ENCODE measurements around the gene CHST3. TPM values are rescaled to one million over a fixed set of nuclear protein-coding genes. Genes with fewer than 3 reads are reported as not detected.

Gene CHST3, protein sequence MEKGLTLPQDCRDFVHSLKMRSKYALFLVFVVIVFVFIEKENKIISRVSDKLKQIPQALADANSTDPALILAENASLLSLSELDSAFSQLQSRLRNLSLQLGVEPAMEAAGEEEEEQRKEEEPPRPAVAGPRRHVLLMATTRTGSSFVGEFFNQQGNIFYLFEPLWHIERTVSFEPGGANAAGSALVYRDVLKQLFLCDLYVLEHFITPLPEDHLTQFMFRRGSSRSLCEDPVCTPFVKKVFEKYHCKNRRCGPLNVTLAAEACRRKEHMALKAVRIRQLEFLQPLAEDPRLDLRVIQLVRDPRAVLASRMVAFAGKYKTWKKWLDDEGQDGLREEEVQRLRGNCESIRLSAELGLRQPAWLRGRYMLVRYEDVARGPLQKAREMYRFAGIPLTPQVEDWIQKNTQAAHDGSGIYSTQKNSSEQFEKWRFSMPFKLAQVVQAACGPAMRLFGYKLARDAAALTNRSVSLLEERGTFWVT
- 49.9 to 62.3 TPM (median 61.0 TPM) in 5 replicates for total RNA-seq (2022; extraction: Qiagen RNA extraction)

DNA sequence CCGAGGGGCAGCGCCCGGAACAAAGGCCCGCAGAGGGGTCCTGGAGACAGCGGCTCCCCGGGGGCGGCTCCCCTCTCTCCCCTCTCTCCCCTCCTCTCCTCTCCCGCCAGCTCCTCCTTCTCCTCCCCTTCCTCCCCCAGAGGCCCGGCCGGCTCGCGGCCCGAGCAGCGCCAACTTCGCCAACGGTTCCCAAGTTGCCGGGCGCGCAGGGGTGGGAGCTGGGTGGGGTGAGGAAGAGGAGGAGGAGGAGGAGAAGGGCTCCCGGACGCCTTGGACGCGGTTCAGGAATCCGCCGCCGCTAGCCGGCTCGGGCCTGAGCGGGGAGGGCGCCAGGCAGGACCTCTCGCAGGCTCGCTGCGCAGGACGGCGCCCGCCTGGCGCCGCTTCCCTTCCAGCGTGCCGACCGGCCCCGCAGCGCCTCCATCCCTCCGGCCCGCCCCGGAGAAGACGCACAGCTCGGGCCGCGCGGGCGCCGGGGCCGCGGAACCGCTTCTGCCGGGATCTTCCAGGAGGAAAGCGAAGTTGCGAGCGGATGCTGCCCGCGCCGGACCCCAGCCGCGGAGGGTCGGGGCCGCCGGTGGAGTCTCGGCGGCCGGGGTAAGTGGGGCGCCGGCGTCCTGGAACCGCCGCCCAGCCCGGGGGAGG is at the start of gene CHST3:
Gene CHST3, plus strand, starts transcription at position 298 of the 645 bp plus-strand sequence. CDS start 41,448 bp downstream, outside the sequence.

Other genes starting within 250 kb of the CHST3 start
- not detected in 5 replicates for gene C10orf105, start 244.6 kb upstream of the CHST3 start, total RNA-seq (2022; extraction: Qiagen RNA extraction)
- gene VSIR, start 190.9 kb upstream of the CHST3 start, total RNA-seq (2022; extraction: Qiagen RNA extraction) = 25.5 to 40.9 TPM (median 39.4 TPM) in 5 replicates
- 866 to 952 TPM (median 897 TPM) in 5 replicates for gene PSAP, start 113.1 kb upstream of the CHST3 start, total RNA-seq (2022; extraction: Qiagen RNA extraction)
- gene SPOCK2, start 124.2 kb downstream of the CHST3 start, total RNA-seq (2022; extraction: Qiagen RNA extraction) = 0.29 to 0.53 TPM (median 0.40 TPM) in 5 replicates